GM19467 (cell line): ENCODE results near the gene POU5F1.
"Not testable (repeated sequence)": the region's sequence is repeated elsewhere in the genome, so short reads cannot be mapped to it uniquely, and the experiment has no call there.

Source experiments
- ATAC-seq: cut with Tn5 transposase; IDR thresholded peaks from one replicate; pipeline ENCODE4 v1.9.1; 2021; ENCODE audit warnings: mild to moderate bottlenecking, moderate library complexity; ENCODE audit not compliant: unreplicated experiment

The POU5F1 gene

GRCh38 chr6:31169123-31169857 is 1.2 kb downstream of the POU5F1 start:
- no peak for ATAC-seq

DNA sequence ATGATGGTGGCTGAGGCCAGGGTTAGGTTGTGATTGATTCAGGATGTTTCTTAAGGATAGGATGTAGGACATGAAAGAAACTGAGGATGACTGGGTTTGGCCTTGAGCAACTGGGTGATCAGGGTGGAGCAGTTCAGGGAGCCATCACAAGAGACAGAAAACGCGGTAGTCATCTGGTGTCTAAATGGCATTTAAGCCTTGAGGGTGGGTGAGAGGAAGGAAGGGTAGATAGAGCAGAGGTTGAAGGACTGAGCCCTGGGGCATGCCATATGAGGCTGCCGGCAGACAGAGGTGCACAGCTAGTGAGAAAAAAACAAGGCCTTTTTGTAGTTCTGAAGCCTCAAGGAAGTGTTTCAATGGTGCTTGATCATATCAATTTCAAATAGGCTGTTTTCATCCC is 1.9 kb downstream of the POU5F1 start:
- no peak for ATAC-seq

GRCh38 chr6:31165986-31166385 is 4.5 kb downstream of the POU5F1 start:
- no peak for ATAC-seq

DNA sequence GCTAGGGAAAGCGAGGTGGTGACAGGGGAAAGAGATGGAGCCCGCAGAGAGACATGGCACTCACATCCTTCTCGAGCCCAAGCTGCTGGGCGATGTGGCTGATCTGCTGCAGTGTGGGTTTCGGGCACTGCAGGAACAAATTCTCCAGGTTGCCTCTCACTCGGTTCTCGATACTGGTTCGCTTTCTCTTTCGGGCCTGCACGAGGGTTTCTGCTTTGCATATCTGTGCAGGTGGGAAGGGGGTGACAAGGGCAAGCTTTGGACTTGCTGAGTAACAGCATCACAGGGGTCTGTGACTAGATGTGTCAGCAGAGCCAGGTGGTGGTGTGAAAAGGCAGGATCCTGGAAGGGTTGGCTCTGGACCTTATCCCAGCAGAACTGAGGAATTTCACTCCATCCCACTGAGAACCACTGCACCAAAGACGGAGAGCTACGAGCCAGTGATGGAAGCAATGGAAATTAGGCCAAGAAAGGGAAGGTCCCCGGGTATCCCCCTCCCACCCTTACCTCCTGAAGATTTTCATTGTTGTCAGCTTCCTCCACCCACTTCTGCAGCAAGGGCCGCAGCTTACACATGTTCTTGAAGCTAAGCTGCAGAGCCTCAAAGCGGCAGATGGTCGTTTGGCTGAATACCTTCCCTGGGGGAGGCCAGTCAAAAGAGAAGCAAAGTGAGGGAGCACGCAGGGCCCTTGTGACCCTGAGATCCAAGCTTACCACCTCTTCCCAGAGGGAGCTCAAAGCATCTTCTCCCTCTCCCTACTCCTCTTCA is 5.2 kb downstream of the POU5F1 start:
- ATAC-seq, result peak; percentile 65

DNA sequence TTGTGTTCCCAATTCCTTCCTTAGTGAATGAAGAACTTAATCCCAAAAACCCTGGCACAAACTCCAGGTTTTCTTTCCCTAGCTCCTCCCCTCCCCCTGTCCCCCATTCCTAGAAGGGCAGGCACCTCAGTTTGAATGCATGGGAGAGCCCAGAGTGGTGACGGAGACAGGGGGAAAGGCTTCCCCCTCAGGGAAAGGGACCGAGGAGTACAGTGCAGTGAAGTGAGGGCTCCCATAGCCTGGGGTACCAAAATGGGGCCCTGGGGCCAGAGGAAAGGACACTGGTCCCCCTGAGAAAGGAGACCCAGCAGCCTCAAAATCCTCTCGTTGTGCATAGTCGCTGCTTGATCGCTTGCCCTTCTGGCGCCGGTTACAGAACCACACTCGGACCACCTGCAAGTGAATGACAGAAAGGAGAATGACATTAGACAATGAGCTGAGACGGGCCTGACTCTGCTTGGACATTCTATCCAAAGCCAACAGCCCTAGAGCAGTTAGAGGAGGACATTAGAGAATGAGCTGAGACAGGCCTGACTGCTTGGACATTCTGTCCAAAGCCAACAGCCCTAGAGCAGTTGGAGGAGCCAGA is 5.9 kb downstream of the POU5F1 start:
- ATAC-seq, result not testable (repeated sequence)

GRCh38 chr6:31163922-31164321 is 6.6 kb downstream of the POU5F1 start:
- no peak for ATAC-seq

GRCh38 chr6:31162463-31163165 is 7.9 kb downstream of the POU5F1 start:
- no peak for ATAC-seq

DNA sequence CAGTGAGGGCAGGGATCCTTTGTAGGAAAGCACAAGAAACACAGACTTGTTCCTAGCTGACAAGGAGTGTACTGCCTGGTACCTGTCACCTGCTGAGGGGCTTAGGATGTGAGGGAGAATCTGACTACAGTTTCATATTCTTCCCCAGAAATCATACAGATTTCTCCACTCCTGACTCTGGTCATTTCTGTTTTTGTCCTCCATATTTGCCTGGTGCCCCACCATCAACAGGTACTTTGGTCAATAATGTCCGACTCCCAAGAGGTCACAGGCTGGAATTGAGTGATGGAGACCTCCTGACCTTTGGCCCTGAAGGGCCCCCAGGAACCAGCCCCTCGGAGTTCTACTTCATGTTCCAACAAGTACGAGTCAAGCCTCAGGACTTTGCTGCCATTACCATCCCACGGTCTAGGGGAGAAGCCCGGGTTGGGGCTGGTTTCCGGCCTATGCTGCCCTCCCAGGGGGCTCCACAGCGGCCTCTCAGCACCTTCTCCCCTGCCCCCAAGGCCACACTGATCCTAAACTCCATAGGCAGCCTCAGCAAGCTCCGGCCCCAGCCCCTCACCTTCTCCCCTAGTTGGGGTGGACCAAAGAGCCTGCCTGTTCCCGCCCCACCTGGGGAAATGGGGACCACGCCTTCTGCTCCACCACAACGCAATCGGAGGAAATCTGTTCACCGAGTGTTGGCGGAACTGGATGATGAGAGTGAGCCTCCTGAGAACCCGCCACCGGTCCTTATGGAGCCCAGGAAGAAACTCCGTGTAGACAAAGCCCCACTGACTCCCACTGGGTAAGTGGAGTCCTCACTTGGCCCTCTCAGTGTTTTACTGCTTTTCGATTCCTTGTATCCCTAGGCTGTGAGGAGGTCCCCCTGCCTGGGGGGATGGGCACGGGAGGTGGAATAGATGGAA is 9.0 kb downstream of the POU5F1 start:
- no peak for ATAC-seq

GRCh38 chr6:31158863-31159855 is 11.3 kb downstream of the POU5F1 start:
- no peak for ATAC-seq

- peak; percentile 72 for ATAC-seq
Observed at GRCh38 chr6:31158140-31158862, 12.2 kb downstream of the POU5F1 start, which contains the start of gene TCF19. Gene TCF19 (plus strand): TSS chr6:31158589. CDS start chr6:31159470, 881 bp downstream.

DNA sequence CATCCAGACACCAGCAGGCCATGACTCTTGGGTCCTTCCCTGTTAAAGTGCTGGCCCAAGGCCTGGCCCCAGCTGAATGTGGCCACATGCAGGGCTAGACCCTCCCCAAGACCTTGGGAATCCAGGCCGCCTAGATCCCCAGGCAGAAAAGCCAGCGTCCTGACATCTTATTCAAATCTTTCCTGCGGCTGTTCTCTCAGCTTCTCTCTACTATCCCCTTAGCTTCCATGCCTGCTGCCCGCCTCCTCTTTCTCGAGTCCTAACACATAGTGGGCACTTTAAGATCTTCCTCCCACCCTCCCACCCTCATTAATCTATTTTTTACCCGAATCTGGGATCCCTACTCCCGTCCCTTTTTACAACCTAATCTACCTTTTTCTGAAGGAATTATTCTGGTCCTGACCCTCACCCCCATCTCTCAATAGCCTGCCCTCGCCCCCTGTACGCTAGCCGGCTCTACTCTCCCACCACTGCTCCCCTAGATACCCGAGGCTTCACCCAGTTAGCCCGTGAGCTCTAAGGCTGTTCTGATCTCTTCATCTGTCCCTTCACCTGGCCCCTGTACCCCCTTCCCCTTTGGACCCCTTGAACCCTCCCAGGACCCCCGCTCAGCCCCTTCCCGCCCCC is 12.9 kb downstream of the POU5F1 start, which contains the start of gene CCHCR1:
TSS of gene CCHCR1 (minus strand) at position 290 of the 627 bp plus-strand sequence. CDS start at position 88, 202 bp downstream.
- no peak for ATAC-seq

DNA sequence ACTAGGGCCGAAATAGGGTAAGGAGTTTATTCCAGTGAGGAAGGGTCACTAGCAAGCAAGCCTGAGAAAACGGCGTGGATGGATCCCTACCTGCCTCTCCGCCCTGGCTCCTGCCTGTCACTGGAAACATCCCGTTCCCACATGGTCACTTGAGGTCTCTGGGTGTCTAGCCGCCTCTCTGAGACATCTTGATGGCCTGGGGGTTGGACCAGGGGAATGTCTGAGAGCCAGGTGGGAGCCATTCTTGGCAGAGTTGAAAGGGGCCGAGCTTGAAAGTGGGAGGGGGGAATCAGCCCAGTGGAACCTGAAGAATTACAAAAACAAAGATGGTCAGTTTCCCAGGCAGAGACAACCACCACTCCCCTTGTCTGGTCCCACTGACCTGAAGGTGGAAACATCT is 13.8 kb downstream of the POU5F1 start:
- no peak for ATAC-seq

DNA sequence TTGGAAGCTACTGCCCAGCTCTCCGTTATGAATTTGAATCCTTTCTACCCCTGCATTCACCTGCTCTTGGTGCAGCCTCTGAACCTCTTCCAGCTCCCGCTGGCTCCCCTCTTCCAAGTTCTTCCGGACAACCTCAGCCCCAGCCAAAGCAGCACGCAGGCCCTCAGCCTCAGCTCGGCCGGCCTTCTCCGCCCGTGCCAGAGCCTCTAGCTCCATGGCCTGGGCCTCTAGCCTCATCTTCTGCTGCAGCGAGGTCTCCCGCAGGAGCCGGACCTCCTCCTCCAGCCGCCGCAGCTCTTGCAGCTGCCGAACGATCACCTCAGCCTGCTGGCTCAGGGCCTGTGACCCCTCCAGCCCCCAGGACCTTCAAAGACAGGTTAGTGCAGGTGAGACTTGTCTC is 16.0 kb downstream of the POU5F1 start:
- no peak for ATAC-seq

DNA sequence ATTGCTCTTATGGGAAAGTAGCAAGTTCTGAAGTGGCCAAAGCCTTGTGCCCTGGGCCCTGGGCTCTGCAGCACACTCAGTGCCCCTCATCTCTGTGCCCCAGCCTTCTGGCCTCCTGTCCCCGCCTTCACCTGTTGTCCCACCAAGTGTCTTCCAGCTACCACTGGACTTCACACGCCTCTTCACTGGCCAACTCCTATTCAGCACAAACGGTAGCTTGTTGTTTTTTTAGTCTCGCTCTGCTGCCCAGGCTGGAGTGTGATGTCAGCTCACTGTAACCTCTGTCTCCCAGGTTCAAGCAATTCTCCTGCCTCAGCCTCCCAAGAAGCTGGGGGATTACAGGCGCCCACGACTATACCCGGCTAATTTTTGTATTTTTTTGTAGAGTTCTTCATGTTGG is 17.7 kb downstream of the POU5F1 start:
- ATAC-seq, result no peak

DNA sequence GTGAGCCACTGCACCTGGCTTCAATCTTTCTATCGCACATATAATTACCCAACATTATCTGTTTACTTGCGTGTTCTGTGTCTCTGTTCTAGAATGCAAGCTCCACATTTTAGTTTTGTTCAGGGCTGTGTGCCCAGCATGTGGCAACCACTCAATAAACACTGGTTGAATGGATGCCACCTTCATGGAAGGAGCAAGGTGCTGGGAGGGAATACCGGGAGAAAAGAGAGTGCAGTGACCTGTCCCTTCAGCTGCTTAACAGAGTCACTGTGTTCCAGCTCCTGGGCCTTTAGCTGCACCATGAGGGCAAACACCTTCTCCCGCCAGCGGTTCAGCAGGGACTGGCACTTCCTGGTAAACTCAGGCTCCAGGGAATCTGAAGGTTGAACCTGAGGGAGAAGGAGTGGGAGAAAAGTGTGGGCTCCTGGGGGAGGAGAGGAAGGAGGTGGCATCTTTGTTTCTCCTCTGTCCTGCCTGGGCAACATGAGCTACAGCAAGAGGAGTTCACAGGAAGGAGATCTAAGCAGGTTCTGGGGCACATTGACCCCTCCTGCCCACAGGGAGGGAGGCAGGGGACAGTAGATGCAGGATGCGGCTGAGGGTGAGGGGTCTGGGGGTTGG is 20.5 kb downstream of the POU5F1 start:
- no peak for ATAC-seq

DNA sequence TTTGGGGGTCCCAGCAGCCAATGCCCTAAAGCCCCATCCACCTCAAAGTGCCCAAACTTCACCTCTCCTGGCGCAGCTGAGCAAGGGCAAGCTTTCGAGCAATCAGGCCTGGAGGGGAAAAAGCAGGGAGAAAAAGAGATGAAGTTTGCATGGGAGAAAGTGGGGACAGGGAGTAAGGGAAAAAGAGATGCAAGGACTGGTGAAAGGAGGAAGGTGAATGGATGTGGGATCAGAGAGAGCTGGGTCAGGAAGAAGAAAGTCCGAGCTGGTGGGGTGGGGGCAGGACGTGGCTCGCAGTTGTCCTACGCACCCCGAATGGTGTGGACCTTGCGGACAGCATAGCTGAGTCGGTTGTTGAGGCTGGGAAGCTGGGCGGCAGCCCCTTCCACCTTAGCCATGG is 25.1 kb downstream of the POU5F1 start:
- ATAC-seq, result no peak

DNA sequence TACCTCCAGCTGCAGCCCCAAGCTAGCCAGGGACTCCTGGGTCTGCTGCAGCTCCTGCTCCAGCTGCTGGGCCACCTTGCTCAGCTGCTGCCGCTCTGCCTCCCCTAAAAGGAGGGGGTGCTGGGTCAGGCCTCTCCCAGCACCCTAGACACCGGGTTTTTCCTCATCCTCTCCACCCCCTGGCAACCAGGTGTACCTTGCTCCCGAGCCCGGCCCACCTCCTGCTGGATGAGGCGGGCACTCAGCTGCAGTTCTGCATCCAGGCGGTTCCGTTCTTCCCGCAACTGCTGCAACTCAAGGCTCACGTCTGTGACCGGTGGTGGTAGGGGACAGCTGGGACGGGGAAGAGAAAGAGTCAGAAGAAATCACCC is 25.5 kb downstream of the POU5F1 start:
- ATAC-seq, result no peak
